IPS-NIHi7 (cell line): ENCODE data around the gene TMEM132C.

Experiments used
- DNase-seq: peaks from one replicate; pipeline ENCODE4 v3.0.0; 2012; ENCODE audit warnings: mixed read lengths; ENCODE audit errors: extremely low spot score

Gene TMEM132C

DNA sequence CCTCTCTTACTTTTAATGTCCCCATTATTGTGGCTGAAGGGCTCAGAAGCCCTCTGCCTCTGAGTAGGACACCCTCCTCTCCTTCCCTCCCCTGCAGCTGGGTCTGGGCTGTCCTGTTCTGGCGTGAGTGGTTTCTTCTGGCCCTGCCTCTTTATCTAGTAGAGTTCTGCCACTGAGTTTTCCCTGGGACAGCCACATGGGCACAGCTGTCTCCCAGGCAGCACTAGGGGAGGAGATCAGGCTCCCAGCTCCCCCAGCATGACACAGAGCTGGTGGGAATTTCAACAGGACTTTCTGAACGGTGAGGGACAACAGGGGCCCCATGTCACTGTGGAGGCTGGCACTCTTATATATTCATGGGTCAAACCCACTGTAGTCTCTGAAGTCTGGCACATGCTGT is 21.4 kb downstream of the TMEM132C start:
- no peak for DNase-seq

DNA sequence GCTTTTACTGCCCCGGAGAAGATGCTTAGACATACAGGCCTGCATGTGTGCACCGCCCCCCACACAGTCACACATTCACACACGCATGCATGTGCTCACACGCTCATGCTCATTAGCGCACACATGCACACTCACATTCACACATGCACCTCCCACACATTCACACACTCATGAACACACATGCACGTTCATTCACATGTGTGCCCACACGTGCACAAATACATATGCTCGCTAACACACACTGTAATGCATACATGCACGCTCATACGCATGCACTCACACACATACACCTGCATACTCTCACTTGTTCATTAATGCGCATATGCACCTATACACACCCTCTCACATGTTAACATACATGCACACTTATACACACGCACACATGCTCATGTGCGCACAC is 21.9 kb downstream of the TMEM132C start:
- no peak for DNase-seq

DNA sequence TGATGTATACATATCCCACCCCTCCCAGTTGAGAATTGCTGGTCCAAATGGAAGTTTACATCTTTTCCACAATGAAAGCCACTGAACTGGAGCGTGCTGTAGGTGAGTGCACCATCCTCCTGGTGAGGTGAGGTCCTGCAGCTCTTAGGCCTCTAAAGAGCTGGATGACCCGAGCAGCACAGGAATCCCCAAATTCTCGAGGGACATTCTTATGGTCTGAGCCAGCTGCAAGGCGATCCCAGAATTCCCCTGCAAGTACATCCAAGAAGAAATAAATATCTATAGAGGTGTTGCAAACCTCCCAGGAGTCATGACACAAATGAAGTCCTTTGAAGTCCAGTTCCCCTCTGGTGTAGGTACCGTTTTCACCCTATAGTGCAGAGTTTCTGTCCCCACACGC is 24.0 kb downstream of the TMEM132C start:
- DNase-seq: no peak

DNA sequence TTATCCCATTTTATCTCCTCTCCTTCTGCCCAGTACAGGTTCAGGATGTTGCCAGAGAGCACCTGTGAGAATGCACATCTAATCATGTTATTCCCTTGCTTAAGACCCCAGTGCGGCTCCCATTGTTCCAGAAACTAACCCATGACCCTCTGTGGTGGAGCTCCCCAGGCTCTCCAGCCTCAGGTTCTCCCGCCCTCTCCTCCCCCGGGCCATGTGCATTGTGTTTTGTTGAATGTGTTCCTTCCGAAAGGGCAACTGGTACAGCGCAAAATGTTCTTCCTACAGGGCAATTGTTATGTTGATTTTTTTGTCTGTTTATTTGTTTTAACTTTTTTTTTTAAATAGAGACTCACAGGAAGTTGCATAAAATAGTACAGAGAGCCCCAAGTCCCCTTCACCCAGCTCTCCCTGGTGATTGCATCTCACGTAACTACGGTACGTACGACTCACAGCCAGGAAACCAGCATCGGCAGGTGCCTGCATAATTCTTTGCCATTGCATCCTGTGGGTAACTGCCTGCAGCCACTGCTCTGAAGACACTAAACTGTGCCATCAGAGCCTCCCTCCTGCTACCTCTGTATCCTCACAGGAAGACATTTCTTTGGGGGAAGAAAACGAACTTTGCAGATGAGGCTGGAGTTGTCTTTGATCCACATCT is 31.2 kb downstream of the TMEM132C start:
- DNase-seq: no peak

DNA sequence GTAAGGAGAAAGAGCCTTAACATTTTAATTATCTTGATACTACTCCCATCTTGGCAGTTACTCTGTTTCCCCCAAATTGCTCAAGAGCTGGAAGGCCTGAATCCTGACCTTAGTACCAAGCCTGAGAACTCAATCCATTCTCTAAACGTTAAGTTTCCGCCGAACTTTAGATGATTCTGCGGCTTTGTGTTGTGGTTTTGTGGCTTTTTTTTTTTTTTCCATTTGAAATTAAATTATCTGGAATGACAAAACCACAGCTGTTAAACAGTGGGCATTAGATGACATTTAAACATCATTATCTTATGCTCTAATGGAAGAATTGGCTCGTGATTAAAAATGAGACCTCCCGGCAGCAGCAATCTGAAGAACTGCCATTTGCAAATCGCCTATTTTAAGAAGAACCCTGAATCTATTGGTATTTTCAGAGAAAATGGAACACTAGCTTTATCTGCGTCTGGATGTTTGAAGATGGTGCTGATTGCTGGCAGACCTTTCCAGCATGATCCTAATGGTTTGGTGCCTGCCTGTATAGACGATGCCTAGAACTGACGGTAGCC is 38.4 kb downstream of the TMEM132C start:
- DNase-seq: no peak

DNA sequence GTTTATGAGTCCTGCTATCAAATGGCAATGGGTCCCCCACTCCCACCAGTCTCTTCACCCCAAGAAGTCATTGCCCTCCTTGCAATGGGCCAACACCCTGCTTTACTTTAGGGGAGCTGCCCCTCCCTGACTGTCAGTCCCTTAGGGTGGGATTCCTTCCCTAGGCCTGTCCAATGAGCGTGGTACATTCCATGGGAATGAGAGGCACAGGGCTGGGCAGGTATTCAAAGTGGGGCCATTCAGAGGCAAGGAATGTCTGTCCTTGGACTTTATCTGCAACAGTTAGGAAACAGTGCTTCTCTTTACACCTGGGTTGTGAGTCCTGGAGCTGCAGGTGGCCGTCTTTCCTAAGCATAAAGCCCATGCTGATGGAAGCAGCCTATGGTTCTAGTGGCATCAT is 40.8 kb downstream of the TMEM132C start:
- no peak for DNase-seq

DNA sequence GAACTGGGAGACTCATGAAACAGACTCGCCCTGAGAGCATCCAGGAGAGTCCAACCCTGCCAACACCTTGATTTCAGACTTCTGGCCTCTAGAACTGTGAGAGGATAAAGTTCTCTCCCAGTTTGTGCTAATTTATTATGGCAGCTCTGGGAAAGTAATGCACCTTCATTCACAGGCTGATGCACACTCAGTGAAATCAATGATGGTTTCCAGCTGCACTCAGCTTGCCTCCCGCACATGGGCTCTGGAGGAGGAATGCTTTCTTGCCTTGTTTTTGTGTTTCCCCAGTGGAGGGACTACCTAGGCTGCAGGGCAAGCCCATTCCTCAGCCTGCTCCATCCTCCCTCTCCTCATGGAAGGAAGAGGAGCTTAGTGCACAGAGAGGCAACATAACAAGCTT is 45.7 kb downstream of the TMEM132C start:
- no peak for DNase-seq

DNA sequence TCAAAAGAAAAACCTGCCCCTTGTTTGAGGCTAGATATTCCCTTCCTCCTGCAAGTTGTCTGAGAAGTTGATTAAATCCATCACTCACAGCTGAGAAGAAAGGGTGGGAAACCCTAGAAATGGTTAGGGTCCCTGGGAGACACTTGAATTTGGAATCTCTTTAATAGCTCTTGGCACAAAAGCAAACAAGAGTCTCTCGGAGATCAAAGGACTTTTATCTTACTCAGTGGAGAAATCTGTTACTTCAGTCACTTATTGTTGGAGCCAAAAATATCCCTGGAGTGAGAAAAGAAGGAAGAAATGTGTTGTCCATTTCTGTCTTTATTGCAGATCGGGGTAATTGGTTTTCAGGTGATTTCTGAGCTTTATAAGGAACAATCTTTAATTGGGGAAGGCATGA is 47.0 kb downstream of the TMEM132C start:
- DNase-seq: no peak

DNA sequence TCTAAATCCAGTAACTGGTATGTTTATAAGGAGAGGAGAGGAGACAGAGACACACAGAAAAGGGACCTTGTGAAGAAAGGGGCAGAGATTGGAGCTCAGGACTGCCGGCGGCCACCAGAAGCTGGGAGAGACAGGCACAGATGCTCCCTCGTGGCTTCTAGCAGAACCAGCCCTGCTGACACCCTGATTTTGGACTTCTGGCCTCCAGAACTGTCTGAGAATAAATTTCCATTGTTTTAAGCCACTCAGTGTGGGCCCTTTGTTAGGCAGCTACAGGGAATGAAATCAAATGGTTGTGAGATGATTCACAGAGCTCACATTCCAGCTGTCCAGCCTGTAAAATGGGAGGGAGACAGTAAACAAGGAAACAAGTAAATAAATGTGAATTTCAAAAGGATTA is 47.6 kb downstream of the TMEM132C start:
- no peak for DNase-seq

DNA sequence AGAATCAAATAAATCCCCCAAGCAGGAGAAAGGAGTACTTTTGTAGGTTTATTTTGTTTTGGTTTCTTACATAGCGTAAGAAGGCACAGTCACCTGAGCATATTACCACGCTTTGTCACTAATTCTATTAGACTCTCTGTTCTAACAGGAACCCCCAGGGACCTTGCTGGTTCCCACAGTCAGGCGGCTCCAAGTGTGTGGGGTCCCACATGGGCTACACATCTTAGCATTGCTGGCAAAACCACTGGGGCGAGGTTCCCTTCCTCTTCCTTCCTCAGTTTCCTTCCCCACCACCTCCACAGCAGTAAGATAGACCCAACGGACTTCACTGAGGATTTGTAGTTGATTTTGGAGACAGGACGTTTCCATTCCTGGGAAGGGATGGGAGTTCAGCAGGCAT is 49.1 kb downstream of the TMEM132C start:
- no peak for DNase-seq

DNA sequence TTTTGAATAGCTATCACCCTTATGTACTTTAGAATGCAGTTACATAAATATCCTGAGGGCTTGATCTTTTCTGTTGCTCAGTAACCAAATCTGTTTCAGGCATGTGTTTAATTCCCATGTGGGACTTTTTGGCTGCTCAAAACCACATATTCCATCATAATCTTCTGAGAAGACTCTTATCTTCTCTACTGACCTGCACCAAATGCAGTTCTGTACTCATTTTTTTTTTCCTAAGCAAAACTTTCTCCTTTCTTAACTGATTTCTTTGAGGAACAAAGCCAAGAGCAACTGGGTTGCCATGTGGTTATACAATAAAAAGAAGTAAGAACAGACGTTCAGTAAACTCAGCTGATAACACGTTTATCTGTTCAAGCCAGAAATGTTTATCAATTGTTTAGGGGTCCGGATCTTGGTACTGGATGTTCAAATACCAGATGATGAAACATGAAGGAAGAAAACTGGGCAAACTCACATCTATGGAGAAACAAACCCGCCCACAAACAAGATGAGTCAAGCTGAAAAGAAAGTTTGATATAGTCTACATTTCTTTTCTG is 50.1 kb downstream of the TMEM132C start:
- no peak for DNase-seq

DNA sequence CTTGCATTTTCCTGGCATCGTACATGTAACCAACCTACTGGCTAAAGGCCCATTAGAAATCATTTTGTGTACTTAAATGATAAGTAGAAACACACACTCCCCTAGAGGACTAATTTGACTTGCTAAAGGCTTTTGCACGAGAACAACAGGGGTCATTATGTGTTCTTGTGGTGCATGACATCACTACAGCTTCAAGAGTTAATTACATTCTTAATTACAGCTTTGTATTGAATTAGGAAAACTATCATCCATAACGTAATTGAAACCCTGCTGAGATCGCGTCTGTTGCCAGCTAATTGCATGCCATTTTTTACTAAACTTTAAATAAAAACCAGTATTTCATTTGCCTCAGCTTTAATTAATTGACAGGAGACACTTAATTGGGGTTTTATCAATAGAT is 51.4 kb downstream of the TMEM132C start:
- no peak for DNase-seq

DNA sequence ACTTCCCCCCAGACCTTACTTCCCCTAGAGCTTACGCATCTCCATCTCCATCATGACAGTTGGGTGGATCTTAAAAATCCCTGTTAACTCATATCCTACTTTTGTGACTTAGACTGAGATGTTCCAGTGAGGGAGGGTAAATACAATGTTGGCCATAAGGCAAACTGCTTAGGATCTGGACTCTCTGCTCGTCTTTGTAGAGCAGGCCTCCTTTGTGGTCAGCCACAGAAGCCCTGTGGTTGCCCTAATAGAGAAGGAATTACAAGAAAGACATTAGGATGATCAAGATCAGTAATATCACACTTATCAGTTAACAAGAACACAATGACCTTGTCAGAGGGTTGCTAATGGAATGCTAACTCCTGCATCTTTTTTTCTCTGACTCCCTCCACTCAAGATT is 52.0 kb downstream of the TMEM132C start:
- DNase-seq: no peak

DNA sequence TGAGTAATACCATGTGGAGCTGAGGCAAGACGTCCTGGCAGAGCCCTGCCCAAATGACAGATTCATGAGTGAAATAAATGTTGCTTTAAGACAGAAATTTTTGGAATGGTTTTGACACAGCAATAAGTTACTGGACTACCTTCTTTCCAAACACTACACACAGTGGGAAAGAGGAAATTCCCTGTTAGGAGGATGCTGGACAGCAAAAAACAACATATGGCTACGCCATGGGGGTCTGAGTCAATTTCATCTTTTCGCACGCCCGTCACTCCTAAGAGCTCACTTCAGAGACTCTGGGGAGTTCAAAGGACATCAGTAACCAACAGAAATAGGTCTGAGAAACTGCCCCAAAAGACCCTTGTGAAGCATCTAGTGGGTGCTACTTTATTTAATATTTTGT is 55.4 kb downstream of the TMEM132C start:
- no peak for DNase-seq

DNA sequence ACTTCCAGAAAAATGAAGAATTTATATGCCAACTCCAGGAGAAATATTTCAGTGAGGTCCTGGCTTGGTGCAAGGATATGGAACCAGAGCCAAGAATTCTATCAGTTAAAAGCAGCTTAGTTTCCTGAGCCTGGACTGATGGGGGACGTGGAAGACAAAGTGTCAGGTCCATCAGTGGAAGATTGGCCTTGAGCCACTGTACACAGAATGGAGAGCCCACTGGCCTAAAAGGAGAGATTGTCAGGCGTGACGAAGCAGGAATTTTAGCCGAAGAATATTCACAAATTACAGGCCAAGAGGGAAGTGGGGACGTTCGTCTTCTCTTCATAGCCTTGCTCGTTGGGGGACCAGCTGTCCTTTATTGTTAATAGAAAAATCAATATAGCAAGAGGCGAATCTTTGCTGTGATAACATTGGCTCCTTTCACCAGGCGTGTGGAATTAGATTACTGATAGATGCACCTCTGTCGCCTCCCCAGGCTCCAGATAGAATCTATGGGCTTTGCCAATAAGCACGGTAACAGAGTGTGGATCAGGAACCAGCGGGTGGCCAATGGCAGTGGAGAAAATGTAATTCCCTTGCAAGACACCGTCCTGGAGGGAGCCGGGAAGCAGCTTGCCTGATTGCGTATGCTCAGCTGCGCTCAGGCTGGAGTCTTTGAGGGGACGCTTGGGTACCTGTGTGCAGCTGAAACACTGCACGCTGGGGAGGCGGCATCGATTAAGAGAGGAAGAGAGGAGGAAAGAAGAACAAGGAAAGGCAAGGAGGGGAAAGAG is 56.4 kb downstream of the TMEM132C start:
- DNase-seq: no peak

DNA sequence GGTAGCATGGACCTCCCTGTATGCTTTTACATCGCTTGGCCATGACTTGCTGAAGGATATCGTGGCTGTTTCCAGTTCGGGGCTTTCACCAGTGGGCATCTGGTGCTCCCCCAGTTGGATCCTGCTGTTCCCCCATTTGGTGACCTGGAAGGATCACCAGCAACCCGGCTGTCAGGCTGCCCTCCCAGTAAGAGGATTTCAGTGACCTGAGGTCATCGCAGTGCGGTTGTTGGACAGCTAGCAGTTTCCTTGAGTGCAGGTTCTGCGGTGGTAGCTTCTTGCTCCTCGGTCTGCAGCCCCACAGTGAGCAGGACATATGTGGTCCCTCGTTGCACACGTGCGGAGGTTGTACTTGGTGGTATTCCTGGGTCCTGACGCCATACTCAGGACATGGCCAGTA is 58.7 kb downstream of the TMEM132C start:
- DNase-seq: no peak

DNA sequence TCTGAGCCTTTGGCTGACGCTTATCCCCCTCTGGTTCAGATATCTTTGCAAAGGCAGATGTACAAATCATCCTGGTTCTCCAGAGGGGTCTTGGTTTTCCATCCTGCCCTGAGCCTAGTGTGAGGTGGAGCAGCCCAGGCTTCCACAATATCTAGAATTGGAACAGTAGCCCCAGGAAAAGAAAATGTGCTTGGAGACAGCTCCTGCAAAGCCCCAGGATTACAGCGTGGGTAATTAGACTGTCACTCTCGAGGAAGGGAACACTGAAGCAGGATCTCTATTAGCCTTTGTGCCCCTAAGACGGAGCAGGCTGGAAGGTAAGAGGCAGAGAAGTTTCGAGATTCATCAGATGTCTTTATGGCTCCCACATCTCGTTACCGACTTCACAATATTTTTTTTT is 59.4 kb downstream of the TMEM132C start:
- DNase-seq: no peak

DNA sequence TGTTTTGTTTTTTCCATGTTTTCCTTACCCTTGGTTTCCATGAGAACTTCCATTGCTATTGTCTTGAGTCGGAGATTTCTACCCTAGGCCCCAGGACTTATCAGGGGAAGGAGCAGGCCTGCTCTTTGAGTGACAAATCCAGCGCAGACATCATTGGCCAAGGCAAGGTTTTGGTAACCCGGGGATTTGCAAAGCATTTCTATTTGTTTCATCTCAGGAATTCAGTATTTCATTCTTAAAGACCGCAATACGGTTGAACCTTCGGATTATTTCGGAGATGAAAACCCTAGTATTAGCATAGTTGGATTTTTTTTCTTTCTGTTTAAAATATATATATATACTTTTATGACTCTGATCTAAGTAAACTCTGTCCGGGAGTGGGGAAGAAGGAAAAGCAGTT is 62.0 kb downstream of the TMEM132C start:
- DNase-seq: no peak

DNA sequence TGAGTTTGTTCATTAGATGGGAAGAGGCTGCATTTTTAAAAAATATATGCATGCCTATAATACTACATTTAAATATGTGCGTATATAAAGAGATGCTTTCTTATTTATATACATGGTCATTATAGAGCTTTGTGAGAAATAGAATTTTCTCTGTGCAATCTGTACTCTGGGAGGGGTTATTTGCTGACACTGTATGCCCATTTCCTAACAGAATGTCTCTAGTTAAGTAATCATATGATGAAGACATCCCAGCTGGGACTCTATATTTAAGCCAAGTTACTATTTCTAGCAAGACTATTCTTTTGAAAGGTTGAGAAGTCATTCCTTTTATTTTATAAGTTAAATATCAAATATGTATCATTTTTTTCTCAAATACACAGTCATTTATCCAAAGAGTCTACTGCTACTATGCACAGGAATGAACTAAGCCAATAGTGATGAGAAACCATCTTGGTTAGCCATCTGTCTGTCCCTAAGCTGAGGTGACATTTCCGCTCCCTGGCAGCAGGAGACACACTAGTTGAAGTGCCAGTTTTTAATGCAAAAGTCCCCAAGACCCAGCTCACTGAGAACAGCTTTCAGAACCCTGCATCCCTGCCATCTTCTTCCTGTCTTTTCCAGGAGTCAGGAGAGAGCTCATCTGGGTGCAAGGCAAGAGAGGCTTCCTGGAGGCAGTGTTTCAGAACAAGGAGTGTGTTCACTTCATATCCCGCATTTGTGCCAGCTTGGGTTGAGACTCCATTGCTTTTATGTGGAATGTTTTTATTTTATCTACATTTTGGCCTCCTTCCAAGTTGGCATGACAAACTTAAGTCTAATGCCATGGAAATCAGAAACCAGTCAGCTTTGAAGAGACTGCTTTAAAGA is 69.5 kb downstream of the TMEM132C start:
- DNase-seq: no peak

DNA sequence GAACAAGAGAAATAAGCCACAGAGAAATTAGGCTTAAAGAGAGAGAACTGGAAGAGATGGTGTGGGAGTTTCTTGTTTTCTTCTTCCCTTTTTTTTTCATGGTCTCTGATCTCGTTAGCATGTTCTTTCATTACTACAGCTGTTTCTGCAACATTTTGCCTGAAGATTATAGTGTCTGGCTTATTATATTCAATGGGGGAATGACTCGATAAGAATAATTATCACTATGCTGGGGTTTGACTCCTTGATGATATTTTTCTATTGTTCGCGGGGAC is 70.0 kb downstream of the TMEM132C start:
- no peak for DNase-seq

DNA sequence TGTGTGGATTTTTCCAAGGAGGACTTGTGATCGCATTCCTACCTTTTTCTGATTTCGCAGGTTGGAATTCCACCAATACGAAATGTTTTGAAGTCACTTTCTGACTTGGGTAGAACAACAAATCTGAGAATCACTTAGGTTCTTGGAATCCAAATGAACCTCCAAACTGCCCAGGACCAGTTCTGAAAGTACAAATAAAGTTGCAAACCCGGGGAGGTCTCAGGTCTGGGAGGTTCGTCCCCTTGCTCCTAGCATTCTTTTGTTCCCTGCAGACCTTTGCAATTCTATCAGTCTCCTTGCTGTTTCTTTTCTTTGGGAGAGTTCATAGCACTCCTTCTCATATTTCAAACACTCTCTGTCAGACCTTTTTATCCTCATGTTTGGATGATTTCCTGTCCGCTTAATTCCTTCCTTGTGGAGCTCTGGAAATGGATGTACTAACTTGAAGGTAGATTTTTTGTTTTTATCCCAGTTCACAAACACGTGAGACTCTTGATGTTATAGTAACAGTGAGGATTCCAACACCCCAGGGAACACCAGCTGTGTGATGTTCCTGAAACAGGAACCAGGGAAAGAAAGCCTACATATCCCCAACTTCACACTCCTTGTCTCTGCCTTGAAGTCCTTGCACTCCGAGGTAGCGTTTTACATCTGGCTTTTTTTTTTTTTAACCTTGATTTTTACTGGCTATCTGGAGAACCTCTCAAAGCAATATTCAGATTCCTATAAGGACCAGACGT is 70.6 kb downstream of the TMEM132C start:
- no peak for DNase-seq
